NAMALWA (cell line): ENCODE results near the gene OR5M3.

Experiments used
- DNase-seq: peaks from one replicate; pipeline ENCODE4 v3.0.0-alpha.2; 2015; ENCODE audit warnings: low spot score

OR5M3 gene

DNA sequence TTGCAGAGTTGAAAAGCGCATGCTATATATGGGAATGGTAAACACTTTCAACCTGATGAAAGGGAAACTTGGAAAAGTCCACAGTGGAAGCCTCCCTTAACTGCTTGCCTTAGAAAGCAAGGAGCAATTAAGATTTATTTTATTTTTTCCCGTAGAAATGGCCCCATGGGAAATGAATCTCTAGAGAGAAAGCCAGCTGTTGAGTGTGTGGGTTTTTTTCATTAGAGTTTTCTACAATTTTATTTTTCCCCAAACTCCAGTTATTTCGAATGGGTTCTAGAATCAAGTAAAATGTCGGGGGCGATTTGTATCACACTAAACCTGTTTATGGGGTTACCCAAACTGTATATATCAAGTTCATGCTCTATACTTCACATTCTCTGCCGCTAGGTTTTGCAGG lies at the start of gene OR5M3:
TSS of gene OR5M3 (minus strand) at position 101 of the 400 bp plus-strand sequence. CDS start 2,855 bp downstream, outside the sequence.
- no peak for DNase-seq

DNA sequence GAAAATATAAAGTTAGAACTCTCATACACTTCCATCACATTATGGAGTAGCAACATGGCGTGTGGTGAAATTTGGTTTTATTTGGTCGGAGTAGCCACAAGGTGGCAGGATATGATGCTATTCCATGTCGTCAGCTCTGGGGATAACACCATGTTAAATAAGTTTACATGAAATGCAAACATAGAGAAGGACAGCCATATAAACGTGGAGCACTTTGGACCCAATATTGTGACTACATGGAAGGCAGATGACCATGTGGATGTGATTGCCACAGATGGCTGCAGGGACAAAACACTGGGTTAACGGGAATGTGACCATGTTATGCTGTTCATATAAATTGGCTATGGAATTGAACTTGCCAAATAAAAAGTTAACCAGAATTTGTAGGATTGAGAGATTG lies 48.9 kb upstream of the OR5M3 start:
- DNase-seq = no peak

DNA sequence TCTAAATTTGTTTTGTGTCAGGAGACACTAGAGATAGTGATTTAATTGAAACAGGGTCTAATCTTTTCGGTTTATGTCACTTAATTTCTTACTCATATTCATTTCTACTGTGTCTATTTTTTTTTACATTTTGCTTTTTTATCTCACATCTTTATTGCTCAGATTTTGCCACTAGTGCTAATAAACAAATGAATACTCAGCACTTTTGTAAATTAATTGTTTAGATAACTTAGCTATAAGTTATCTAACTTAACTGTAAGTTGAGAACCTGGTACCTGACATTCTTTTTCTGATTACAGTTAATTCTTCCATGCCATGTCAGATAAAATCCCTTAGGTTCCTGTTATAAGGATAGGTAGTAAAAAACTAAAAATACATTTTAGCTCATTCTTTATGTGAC lies 40.1 kb upstream of the OR5M3 start:
- DNase-seq = no peak

DNA sequence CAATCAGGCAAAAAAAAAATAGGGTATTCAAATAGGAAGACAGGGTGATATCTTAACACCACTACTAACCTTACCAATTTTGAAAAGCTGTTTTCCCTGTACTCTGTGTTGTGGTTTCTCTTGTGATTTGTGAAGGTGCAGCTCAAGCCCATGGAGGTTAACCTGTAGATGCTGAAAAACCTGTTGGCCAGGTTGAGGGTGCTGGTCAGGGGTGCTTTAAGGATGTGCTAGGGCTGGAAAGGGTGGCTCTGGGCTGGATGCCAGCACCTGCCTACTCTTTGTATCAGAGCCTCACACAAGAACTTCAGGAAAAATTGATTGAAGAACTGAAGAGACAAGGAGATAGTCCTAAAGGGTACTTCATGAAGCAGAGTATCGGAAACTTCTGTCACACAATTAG lies 36.3 kb upstream of the OR5M3 start:
- no peak for DNase-seq

DNA sequence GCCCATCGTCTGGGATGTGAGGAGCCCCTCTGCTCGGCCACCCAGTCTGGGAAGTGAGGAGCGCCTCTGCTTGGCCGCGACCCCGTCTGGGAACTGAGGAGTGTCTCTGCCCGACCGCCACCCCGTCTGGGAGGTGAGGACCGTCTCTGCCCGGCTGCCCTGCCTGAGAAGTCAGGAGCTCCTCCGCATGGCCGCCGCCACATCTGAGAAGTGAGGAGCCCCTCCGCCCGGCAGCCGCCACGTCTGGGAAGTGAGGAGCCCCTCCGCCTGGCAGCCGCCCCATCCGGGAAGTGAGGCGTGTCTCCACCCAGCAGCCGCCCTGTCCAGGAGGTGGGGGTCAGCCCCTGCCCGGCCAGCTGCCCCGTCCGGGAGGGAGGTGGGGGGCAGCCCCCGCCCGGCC lies 23.9 kb upstream of the OR5M3 start:
- no peak for DNase-seq

DNA sequence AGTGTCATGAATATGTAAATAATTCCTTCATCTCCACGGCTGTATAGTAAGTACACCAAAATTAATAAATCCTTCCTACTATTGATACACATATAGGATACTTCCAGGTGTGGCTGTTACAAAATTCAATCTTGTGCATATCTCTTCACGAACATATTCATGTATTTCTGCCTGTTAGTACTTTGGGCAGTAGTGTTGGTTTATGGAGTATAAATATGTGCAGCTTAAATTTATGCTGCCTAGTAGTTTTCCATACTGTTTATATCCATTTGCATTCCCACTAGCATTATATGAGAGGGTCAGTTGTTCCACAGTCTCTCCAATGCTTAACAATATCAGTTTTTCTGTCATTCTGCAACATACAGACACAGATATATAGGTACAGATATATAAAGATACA lies 22.0 kb upstream of the OR5M3 start:
- DNase-seq = no peak

DNA sequence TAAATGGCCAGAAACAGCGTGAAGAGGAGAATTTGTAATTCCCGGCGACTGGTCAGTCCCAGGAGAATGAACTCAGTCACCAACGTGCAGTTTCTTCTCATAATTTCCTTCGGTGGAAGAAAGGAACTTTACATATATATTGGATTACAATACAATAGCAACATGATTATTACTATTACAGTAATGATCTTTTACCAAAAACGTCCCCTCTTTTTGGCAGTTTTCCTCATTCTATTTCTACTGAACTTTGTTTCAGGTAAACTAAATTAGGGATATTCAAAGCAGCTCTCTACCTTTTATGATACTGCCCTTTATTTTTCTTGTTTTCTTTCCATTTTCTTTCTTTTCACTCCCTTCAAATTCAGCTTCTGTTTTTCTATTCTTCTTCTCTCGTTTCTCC lies 18.1 kb upstream of the OR5M3 start, which contains the start of gene OR5M8:
TSS of gene OR5M8 (minus strand) at position 101 of the 400 bp plus-strand sequence. CDS start at position 101, 0 bp downstream.
- no peak for DNase-seq

DNA sequence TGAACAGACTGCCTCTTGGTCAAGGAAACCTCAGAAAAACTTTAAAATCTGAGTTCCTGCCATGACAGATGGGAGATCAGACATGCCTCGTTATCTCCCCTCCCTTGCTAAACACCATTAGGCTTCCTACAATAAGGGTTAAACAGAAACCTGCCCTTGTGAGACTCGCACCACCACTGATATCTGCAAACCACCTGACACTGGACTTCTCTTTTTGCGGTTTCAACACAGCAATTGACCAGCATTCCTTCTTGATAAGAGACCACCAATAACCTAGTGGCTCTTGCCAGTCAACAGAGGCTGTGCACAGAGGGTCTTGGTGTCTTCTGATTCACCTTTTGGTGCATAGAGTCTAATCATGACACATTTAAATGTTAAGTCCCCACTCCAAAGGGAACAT lies 13.6 kb upstream of the OR5M3 start:
- DNase-seq = no peak

DNA sequence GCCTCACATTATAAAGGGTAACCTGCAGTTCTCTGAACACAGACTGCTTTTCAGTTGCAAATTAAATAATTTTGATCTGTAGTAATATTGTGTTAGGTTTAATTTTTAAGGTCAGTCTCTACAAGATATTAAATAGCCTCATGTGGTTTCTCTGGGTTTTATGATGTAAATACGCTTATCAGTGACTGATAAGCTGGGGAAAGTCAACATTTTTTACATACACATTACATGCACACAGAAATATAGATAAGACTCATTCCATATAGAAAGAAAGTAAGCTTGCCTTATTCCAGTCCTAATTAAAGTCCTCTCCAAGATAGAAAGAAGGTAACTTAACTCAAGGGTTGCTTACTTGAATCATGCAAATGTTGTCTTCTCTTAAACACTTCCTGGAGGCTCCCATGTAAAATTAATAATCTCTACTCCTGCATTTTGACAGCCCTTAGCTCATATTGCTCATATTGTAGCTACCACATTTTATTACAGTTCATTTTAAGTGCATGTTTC lies 1.6 kb upstream of the OR5M3 start:
- no peak for DNase-seq

DNA sequence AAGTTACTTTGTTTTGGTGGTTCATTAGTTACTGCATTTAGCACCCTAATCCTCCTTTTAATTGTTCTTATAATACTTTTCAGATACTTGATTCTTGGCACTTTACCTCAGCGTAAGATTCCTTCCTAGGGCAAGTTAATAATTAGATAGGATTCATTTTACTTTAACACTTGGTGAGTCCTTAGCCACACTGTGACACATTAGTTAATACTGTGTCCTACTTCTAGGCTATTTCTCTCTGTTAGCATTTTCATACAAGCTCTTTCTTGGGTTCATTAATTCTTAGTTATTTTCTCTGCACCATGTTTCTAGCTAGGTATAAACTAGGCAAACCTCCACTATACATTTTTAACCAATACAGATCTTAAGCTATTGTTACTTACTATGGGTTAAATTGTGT lies 16.1 kb downstream of the OR5M3 start:
- DNase-seq = no peak

DNA sequence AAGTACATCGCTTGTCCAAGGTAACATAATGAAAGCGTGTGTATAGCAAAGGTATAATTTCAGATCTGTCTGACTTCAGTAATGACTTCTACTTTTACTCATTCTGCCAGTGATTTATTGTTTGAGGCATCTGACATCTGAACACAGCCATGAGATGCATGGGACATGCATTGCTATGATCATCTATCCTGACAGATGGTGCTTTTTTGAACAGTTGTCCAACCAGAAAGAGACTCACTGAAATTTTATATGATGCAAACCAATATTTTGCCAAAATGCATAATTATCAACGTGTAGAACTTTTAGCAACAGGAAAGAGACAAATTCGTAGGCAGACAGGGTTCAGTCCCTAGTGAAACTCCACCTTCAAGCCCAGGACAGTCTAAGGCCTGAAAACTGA lies 19.6 kb downstream of the OR5M3 start:
- DNase-seq = no peak
